Activated naive CD4-positive, alpha-beta T cell treated with anti-CD3 and anti-CD28 coated beads, Interleukin-2, amount 50 U/mL, for 16 hours (primary cell): ENCODE data around the gene TMEM131L.
"Not testable (repeated sequence)": the region's sequence is repeated elsewhere in the genome, so short reads cannot be mapped to it uniquely, and the experiment has no call there.

Source experiments
- DNase-seq: peaks from one replicate; pipeline ENCODE4 v3.0.0-alpha.2; 2020

Gene TMEM131L

DNA sequence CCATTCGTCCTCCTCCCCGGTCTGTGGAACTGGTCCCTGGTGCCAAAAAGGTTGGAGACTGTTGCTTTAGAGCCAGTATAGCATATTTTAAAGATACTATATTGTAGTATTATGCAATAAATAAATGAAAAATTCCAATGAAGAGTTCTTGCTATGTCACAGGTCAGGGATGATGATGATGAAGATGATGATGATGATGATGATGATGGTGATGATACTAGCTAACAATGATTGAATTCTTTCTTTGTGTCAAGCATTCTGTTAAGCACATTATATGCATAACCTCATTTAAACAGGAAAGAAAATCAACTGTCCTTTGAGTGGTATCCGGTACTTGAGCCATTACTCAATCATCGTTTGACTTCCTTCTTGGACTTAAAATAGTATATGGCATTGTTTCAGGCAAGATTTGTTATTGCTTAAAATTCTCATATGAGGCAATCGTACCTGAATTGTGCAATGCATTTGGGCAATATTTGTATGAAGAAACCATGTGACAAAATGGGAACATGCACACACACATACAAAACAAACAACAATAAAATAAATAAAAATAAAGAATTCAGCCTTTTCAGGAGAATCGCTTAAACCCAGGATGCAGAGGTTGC, 195.2 kb downstream of the TMEM131L start:
- DNase-seq: no peak

GRCh38 chr4:153661908-153662307, 195.7 kb downstream of the TMEM131L start:
- DNase-seq: no peak

DNA sequence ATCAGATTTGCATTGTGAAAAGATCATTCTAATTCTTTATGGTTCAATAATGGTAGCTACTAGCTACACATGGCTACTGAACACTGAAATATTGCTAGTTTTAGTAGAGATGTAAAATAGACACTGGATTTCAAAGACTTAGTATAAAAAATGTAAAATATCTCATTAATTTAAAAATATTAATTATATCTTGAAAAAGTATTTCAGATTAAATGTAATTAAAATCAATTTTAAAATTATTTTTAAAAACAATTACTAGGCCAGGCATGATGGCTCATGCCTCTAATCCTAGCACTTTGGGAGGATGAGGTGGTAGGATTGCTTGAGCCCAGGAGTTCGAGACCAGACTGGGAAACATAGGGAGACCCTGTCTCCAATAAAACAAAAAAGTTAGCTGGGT, 197.5 kb downstream of the TMEM131L start:
- DNase-seq: no peak

- DNase-seq: not testable (repeated sequence)
Measured at GRCh38 chr4:153666505-153666904, 200.3 kb downstream of the TMEM131L start.

- DNase-seq: no peak
Measured at GRCh38 chr4:153668647-153669046, 202.5 kb downstream of the TMEM131L start.

DNA sequence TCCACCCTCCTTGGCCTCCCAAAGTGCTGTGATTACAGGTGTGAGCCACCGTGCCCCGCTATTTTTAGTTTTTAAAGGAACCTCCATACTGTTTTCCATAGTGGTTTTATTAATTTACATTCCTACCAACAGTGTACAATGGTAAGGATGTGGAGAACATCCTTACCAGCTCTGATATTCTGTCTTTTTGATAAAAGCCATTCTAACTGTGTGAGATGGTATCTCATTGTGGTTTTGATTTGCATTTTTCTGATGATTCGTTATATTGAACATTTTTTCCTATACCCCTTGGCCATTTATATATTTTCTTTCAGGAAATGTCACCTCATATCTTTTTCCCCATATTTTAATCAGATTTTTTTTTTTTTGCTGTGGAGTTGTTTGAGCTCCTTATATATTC, 203.7 kb downstream of the TMEM131L start:
- DNase-seq: no peak

DNA sequence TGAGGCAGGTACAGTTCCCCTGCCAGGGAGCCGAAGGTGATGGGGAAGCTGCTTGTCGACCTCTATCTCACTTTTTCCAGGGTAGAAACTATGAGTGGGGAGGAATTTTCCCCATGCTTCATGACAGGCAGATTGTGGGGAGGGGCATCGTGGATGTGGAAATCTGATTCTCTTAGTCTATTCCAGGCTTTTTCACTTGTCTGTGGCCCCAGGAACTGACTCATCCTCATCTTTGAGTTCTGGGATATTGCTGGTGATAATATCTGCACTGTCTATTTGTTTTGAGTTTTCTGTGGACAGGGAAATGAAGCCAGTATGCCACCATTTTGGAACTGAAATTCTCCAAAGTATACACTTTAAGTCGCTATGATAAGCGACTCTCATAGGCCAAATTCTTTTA, 210.3 kb downstream of the TMEM131L start:
- DNase-seq: no peak

DNA sequence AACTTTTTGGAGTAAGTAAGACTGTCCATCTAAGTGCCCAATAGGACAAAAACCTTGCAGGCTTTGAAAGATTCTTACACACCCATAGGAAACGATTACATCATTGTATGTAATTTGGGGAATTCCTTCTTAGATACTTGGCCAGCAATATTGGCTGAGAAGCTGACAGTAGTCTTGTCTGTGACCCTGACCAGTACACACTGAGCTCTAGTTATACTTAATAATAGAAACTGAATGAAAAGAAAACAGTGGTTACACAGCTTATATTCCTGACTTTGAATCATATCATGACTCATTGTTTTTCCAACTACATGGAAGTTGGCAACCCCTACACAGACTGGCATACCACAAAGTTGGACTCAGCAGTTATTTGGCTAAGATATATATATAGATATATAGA, 210.8 kb downstream of the TMEM131L start:
- no peak for DNase-seq

DNA sequence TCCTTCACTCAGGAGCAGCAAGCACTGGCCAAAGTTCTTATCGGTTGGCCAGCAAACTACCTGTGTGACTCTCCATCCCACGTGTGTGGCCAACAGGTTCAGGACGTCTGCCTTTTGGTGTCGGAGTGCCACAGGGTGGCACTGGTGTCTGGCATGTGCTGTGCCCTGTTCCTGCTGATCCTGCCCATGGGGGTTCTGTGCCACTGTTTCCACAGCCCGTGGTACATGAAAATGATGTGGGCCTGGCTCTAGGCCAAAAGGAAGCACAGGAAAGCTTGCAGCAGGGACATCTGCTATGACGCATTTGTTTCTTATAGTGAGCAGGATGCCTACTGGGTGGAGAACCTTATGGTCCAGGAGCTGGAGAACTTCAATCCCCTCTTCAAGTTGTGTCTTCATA, 213.3 kb downstream of the TMEM131L start:
- DNase-seq: no peak

GRCh38 chr4:153683763-153684181, 217.6 kb downstream of the TMEM131L start:
- no peak for DNase-seq

- peak; percentile 80 for DNase-seq
Measured at GRCh38 chr4:153684182-153684970, 218.2 kb downstream of the TMEM131L start, which contains the start of gene TLR2. TSS of gene TLR2 (plus strand) at chr4:153684280. CDS start at chr4:153702908, 18,628 bp downstream.

GRCh38 chr4:153684971-153685371, 218.8 kb downstream of the TMEM131L start:
- peak; percentile 16 for DNase-seq
